HepG2 (cell line): ENCODE results near the gene MXI1. TPM values are rescaled to one million over a fixed set of nuclear protein-coding genes. Genes with fewer than 3 reads are reported as not detected.

Source experiments
- ATAC-seq: fragments of 200-7000 bp; cut with Tn5 transposase; 3 replicates; pipeline ENCODE4 v1.9.1; 2020; ENCODE audit warnings: mild to moderate bottlenecking, moderate library complexity
- BruUV-seq: library from RNA; stranded (reverse); fragments of 400-500 nt; replicated peaks from 2 replicates; lab custom pipeline; 2021; lab: Mats Ljungman, UMichigan
- CTCF ChIA-PET: fragments of 300-600 bp; formaldehyde crosslinking; extraction: SDS; loops from one replicate; lab custom pipeline; 2021; ENCODE audit warnings: low total read pairs, inconsistent platforms, low intra/inter-chr PET ratio; lab: Yijun Ruan, JAX
- POLR2A ChIA-PET: fragments of 350-600 bp; sonication (Branson Sonifier 250); formaldehyde crosslinking; loops from one replicate; lab custom pipeline; 2020; ENCODE audit warnings: antibody characterized with exemption, inconsistent platforms; lab: Yijun Ruan, JAX
- DNase-seq: peaks from one replicate; pipeline ENCODE4 v3.0.0-alpha.2; 2015; ENCODE audit warnings: low spot score
- FAIRE-seq: peaks from 3 replicates; lab custom pipeline; 2011; peaks lifted over from hg19 to GRCh38; lab: Jason Lieb, UNC
- H2AFZ ChIP-seq: one replicate; pipeline ENCODE4 v1.6.1; 2011; ENCODE audit warnings: low read length, inconsistent platforms
- H3K27ac ChIP-seq: fragments of 300-600 bp; 3 replicates; pipeline ENCODE4 v1.8.0; 2011; ENCODE audit warnings: mixed run types, mild to moderate bottlenecking, mixed read lengths, low read length, inconsistent platforms; ENCODE audit not compliant: insufficient read depth; ENCODE audit errors: extremely low read length
- H3K27me3 ChIP-seq, 2 experiments: fragments of 200-600 bp in 1 of 2; 2 replicates in 1 of 2; 3 replicates in 1 of 2; pipeline versions ENCODE4 v1.6.0 to v1.8.0; 2011; ENCODE audit warnings: low read length in 2 of 2, mild to moderate bottlenecking in 2 of 2, moderate library complexity in 2 of 2, inconsistent platforms in 1 of 2; ENCODE audit not compliant: insufficient read depth in 2 of 2, control insufficient read depth in 1 of 2
- H3K36me3 ChIP-seq, 2 experiments: fragments of 200-600 bp in 1 of 2; replicated peaks in 1 of 2; 2 replicates in 1 of 2; 3 replicates in 1 of 2; pipeline versions ENCODE4 v1.5.1 to v1.8.0; 2011; ENCODE audit warnings: low read length in 2 of 2, inconsistent platforms in 1 of 2; ENCODE audit not compliant: insufficient read depth in 2 of 2, control insufficient read depth in 1 of 2
- H3K4me1 ChIP-seq: 2 replicates; pipeline ENCODE4 v1.5.1; 2012; ENCODE audit warnings: low read length, inconsistent platforms; ENCODE audit not compliant: insufficient read depth
- H3K4me2 ChIP-seq: 2 replicates; pipeline ENCODE4 v1.6.0; 2011; ENCODE audit warnings: low read depth, low read length, inconsistent platforms
- H3K4me3 ChIP-seq, 3 experiments: fragments of 200-600 bp in 1 of 3; sonication (generic), shearing (Covaris generic) in 1 of 3; replicated peaks in 1 of 3; 2 replicates each; pipeline ENCODE4 v1.5.1; 2011 to 2016; ENCODE audit warnings: low read length in 3 of 3, inconsistent platforms in 2 of 3, low read depth in 2 of 3, mild to moderate bottlenecking in 2 of 3, control low read depth in 1 of 3, mixed read lengths in 1 of 3; ENCODE audit not compliant: insufficient read depth in 1 of 3
- H3K79me2 ChIP-seq: one replicate; pipeline ENCODE4 v1.6.1; 2011; ENCODE audit warnings: low read length, inconsistent platforms; ENCODE audit not compliant: insufficient read depth
- H3K9ac ChIP-seq: 2 replicates; pipeline ENCODE4 v1.6.0; 2011; ENCODE audit warnings: mild to moderate bottlenecking, low read depth, low read length, inconsistent platforms; ENCODE audit not compliant: insufficient read depth
- H3K9me3 ChIP-seq: 2 replicates; pipeline ENCODE4 v1.5.1; 2012; ENCODE audit warnings: mild to moderate bottlenecking, low read length
- H4K20me1 ChIP-seq: 2 replicates; pipeline ENCODE4 v1.6.0; 2011; ENCODE audit warnings: inconsistent platforms, mild to moderate bottlenecking, low read length, moderate library complexity; ENCODE audit not compliant: insufficient read depth
- BCLAF1 ChIP-seq: fragments of 450-650 bp; IDR thresholded peaks from 2 replicates; pipeline ENCODE4 v1.6.1; 2017; ENCODE audit warnings: mild to moderate bottlenecking
- CBFB ChIP-seq: sonication (generic); formaldehyde crosslinking; IDR thresholded peaks from 2 replicates; pipeline ENCODE4 v1.4.0; 2020; ENCODE audit warnings: missing genetic modification reagents
- FOXA1 ChIP-seq, 2 experiments: fragments of 450-650 bp in 1 of 2; sonication (generic) in 1 of 2; formaldehyde crosslinking in 1 of 2; IDR thresholded peaks; 2 replicates each; pipeline versions ENCODE4 v1.4.0 to v1.6.1; 2016 to 2020; ENCODE audit warnings: missing genetic modification reagents in 1 of 2
- NPAS2 ChIP-seq: sonication (generic); formaldehyde crosslinking; IDR thresholded peaks from 2 replicates; pipeline ENCODE4 v1.8.0; 2022; ENCODE audit warnings: mild to moderate bottlenecking, missing genetic modification reagents, borderline replicate concordance
- RAD51 ChIP-seq: fragments of 450-650 bp; IDR thresholded peaks from 2 replicates; pipeline ENCODE4 v1.6.1; 2016; ENCODE audit warnings: borderline replicate concordance
- SRSF1 ChIP-seq: fragments of 200-400 bp; formaldehyde crosslinking; optimal IDR thresholded peaks from 2 replicates; pipeline ENCODE3; 2017; ENCODE audit warnings: mild to moderate bottlenecking, low read depth, low read length, moderate library complexity
- SUZ12 ChIP-seq: fragments of 150-350 bp; IDR thresholded peaks from 2 replicates; pipeline ENCODE4 v1.6.1; 2014; ENCODE audit warnings: low read depth, low read length
- TFE3 ChIP-seq: IDR thresholded peaks from 2 replicates; pipeline ENCODE4 v1.6.1; 2016
- ZKSCAN8 ChIP-seq: IDR thresholded peaks from 2 replicates; pipeline ENCODE4 v1.6.1; 2016; ENCODE audit warnings: borderline replicate concordance, missing genetic modification reagents, missing compliant biosample characterization
- ZNF263 ChIP-seq: sonication (generic); formaldehyde crosslinking; IDR thresholded peaks from 2 replicates; pipeline ENCODE4 v1.4.0; 2020; ENCODE audit warnings: missing genetic modification reagents
- ZNF704 ChIP-seq: sonication (generic); formaldehyde crosslinking; IDR thresholded peaks from 2 replicates; pipeline ENCODE4 v1.8.1; 2023; ENCODE audit warnings: mild to moderate bottlenecking, inconsistent platforms, moderate library complexity, missing genetic modification reagents, borderline replicate concordance
- ZNF777 ChIP-seq: sonication (generic); formaldehyde crosslinking; IDR thresholded peaks from 2 replicates; pipeline ENCODE4 v1.4.0; 2020; ENCODE audit warnings: missing genetic modification reagents
- WGBS: methylation state at CpG from one replicate; pipeline ENCODE4 v1.1.6; 2017; ENCODE audit warnings: low lambda C conversion rate; 5-methylcytosine and 5-hydroxymethylcytosine counted together
- in situ Hi-C: cut with HindIII; loops from 2 replicates; pipeline ENCODE4 v1.10.0; 2017; ENCODE audit warnings: low pct_unique_long_range_greater_than_20kb; ENCODE audit not compliant: extremely low pct_ligation_motif_present
- intact Hi-C: fragments of 100-400 bp; cut with micrococcal nuclease; formaldehyde crosslinking; loops from one replicate; pipeline ENCODE4 v1.10.0; 2022; ENCODE audit not compliant: unreplicated experiment
- polyA plus RNA-seq, 8 experiments: library from polyadenylated mRNA; depleted of rRNA in 3 of 8; stranded (reverse) in 7 of 8; unstranded in 1 of 8; fragments of >200 nt; fragmentation: Illumina TruSeq in 4 of 8; extraction: Trizol in 4 of 8; gene quantifications; 2 replicates each; pipeline versions ENCODE4 v1.2.1 to v1.2.3, GENCODE V29; 2011 to 2016; ENCODE audit warnings: low read depth in 4 of 8, missing spikeins in 1 of 8, mixed read lengths in 1 of 8; ENCODE audit not compliant: insufficient read depth in 1 of 8
- total RNA-seq, 5 experiments: library from RNA; depleted of rRNA; stranded (reverse); fragments of >200 nt; fragmentation: Illumina TruSeq; extraction: Trizol; gene quantifications; 2 replicates each; pipeline ENCODE4 v1.2.3, GENCODE V29; 2016; ENCODE audit warnings: low read depth in 1 of 5

Gene MXI1
- total and polyA plus RNA-seq, 2 of the 13 experiments (the other 11 are each of a cell fraction or from before 2014, with no cell fraction given): 6.6 to 22.0 TPM

- TF ChIP-seq SUZ12: no peak
- no peak for TF ChIP-seq FOXA1 (IDR thresholded peaks at IDR 0.05)
- no peak for TF ChIP-seq FOXA1 (CRISPR knock-in tag; IDR thresholded peaks at IDR 0.05)
- no peak for TF ChIP-seq CBFB (CRISPR knock-in tag)
Observed at GRCh38 chr10:110205051-110205675, 2.2 kb upstream of the MXI1 start (continued).

- Histone ChIP-seq H3K4me3 (peak overlapping the region; percentile 69 to 90 (median 76)), H3K27ac (no peak overlapping the region), H3K4me1 (peaks cover 45% of the 10 kb centered on the region), H2AFZ (no peak overlapping the region), H3K36me3 (no peaks in the 10 kb centered on the region; a peak in 1 of 5 replicates), H3K4me2 (peak overlapping the region; percentile 85), H3K27me3 (peaks cover 2 to 21% of the 10 kb centered on the region in 2 experiments; a peak in 2 of 5 replicates), H4K20me1 (peaks cover 6% of the 10 kb centered on the region; the same call in 1 of the 2 replicates), H3K9me3 (no peaks in the 10 kb centered on the region), H3K79me2 (peaks cover 16% of the 10 kb centered on the region), H3K9ac (peak overlapping the region; percentile 71)
- no peak for FAIRE-seq
- in situ Hi-C loops (no loop called here), intact Hi-C loops (loop anchor here (1.0 to 5.0 kb wide), 2 partner anchors 71 kb away; no protein-coding TSS in a partner anchor)
- under 1% methylated on average over 30 of the region's 57 CpGs for whole genome bisulfite sequencing
- CTCF ChIA-PET: interaction anchor here (1.5 kb wide), 1 partner anchor 71 kb away, joined by 4 read pairs; no protein-coding TSS in a partner anchor
- DNase-seq: no peak
- no TSS peak for BruUV-seq
- no peak for ATAC-seq
- POLR2A ChIA-PET: interaction anchor here (1.3 kb wide), 1 partner anchor 97 kb away, joined by 7 read pairs; the partner anchor contains the start of gene SMNDC1
- TF ChIP-seq RAD51 (no peak), NPAS2 (CRISPR knock-in tag) (no peak), ZKSCAN8 (CRISPR knock-in tag) (no peak), BCLAF1 (no peak), ZNF704 (CRISPR knock-in tag) (no peak), TFE3 (no peak), SRSF1 (peak; percentile 22), ZNF777 (CRISPR knock-in tag) (peak; percentile 18), ZNF263 (CRISPR knock-in tag) (no peak)
Observed at GRCh38 chr10:110207805-110208613, 604 bp downstream of the MXI1 start.
